ENCODE data around the gene KCNG2. TPM values are rescaled to one million over a fixed set of nuclear protein-coding genes. Genes with fewer than 3 reads are reported as not detected.
"Not testable (repeated sequence)": the region's sequence is repeated elsewhere in the genome, so short reads cannot be mapped to it uniquely, and the experiment has no call there.

KCNG2 gene
- polyA plus RNA-seq, 3 donors = 0.45 to 0.48 TPM; not detected in 1

- no peak for DNase-seq (ENCODE audit: extremely low read depth in 1 of 11, low read depth in 9 of 11, low spot score in 4 of 11)
Measured at GRCh38 chr18:79874553-79875530, 77.1 kb downstream of the KCNG2 start.

GRCh38 chr18:79875531-79875919, 77.8 kb downstream of the KCNG2 start:
- DNase-seq (ENCODE audit: extremely low read depth in 1 of 11, low read depth in 9 of 11, low spot score in 4 of 11) = no peak

- no peak for DNase-seq (ENCODE audit: extremely low read depth in 1 of 11, low read depth in 9 of 11, low spot score in 4 of 11)
Measured at GRCh38 chr18:79875931-79876461, 78.3 kb downstream of the KCNG2 start.

- no peak for DNase-seq (ENCODE audit: extremely low read depth in 1 of 11, low read depth in 9 of 11, low spot score in 4 of 11)
Measured at GRCh38 chr18:79876497-79876896, 78.8 kb downstream of the KCNG2 start.

- no peak for DNase-seq (ENCODE audit: extremely low read depth in 1 of 11, low read depth in 9 of 11, low spot score in 4 of 11)
Measured at GRCh38 chr18:79877163-79878091, 79.7 kb downstream of the KCNG2 start.

- DNase-seq (ENCODE audit: extremely low read depth in 1 of 11, low read depth in 9 of 11, low spot score in 4 of 11) = not testable (repeated sequence)
Measured at GRCh38 chr18:79878246-79878645, 80.5 kb downstream of the KCNG2 start.

GRCh38 chr18:79878741-79879378, 81.1 kb downstream of the KCNG2 start:
- no peak for DNase-seq (ENCODE audit: extremely low read depth in 1 of 11, low read depth in 9 of 11, low spot score in 4 of 11)

GRCh38 chr18:79879566-79879965, 81.8 kb downstream of the KCNG2 start:
- DNase-seq (ENCODE audit: extremely low read depth in 1 of 11, low read depth in 9 of 11, low spot score in 4 of 11) = no peak

- no peak for DNase-seq (ENCODE audit: extremely low read depth in 1 of 11, low read depth in 9 of 11, low spot score in 4 of 11)
Measured at GRCh38 chr18:79881695-79882094, 84.0 kb downstream of the KCNG2 start.

GRCh38 chr18:79882522-79883241, 84.9 kb downstream of the KCNG2 start:
- no peak for DNase-seq (ENCODE audit: extremely low read depth in 1 of 11, low read depth in 9 of 11, low spot score in 4 of 11)

- DNase-seq (ENCODE audit: extremely low read depth in 1 of 11, low read depth in 9 of 11, low spot score in 4 of 11) = no peak
Measured at GRCh38 chr18:79883461-79884293, 85.9 kb downstream of the KCNG2 start.

GRCh38 chr18:79884294-79884962, 86.7 kb downstream of the KCNG2 start:
- DNase-seq (ENCODE audit: extremely low read depth in 1 of 11, low read depth in 9 of 11, low spot score in 4 of 11) = no peak

GRCh38 chr18:79884963-79885728, 87.4 kb downstream of the KCNG2 start:
- no peak for DNase-seq (ENCODE audit: extremely low read depth in 1 of 11, low read depth in 9 of 11, low spot score in 4 of 11)

- DNase-seq (ENCODE audit: extremely low read depth in 1 of 11, low read depth in 9 of 11, low spot score in 4 of 11) = no peak
Measured at GRCh38 chr18:79887181-79888000, 89.7 kb downstream of the KCNG2 start.

- DNase-seq (ENCODE audit: extremely low read depth in 1 of 11, low read depth in 9 of 11, low spot score in 4 of 11) = no peak
Measured at GRCh38 chr18:79888016-79888415, 90.3 kb downstream of the KCNG2 start.

GRCh38 chr18:79889569-79889968, 91.8 kb downstream of the KCNG2 start:
- DNase-seq (ENCODE audit: extremely low read depth in 1 of 11, low read depth in 9 of 11, low spot score in 4 of 11) = no peak
